HG02981 (cell line): ENCODE measurements around the gene YPEL4.

Experiments used
- ATAC-seq: cut with Tn5 transposase; IDR thresholded peaks from one replicate; pipeline ENCODE4 v1.9.1; 2021; ENCODE audit warnings: mild to moderate bottlenecking, moderate library complexity; ENCODE audit not compliant: unreplicated experiment

The YPEL4 gene

DNA sequence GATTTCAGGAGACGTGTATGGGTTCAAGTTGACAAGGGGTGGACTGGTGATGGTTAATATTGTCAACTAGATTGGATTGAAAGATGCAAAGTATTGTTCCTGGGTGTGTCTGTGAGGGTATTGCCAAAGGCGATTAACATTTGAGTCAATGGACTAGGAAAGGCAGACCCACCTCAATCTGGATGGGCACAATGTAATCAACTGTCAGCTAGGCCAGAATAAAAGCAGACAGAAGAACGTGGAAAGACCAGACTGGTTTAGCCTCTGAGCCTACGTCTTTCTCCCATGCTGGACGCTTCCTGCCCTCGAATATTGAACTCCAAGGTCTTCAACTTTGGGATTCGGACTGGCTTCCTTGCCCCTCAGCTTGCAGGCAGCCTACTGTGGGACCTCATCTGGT is 1.7 kb upstream of the YPEL4 start:
- ATAC-seq, result no peak

DNA sequence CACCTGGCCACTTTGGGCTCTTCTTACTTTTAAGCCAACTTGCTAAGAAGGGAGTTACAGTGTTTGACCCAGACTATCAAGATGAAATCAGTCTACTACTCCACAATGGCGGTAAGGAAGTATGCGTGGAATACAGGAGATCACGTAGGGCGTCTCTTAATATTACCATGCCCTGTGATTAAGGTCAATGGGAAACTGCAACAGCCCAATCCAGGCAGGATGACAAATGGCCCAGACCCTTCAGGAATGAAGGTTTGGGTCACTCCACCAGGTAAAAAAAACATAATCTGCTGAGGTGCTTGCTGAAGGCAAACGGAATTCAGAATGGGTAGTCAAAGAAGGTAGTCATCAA is 1.0 kb upstream of the YPEL4 start:
- ATAC-seq, result no peak

DNA sequence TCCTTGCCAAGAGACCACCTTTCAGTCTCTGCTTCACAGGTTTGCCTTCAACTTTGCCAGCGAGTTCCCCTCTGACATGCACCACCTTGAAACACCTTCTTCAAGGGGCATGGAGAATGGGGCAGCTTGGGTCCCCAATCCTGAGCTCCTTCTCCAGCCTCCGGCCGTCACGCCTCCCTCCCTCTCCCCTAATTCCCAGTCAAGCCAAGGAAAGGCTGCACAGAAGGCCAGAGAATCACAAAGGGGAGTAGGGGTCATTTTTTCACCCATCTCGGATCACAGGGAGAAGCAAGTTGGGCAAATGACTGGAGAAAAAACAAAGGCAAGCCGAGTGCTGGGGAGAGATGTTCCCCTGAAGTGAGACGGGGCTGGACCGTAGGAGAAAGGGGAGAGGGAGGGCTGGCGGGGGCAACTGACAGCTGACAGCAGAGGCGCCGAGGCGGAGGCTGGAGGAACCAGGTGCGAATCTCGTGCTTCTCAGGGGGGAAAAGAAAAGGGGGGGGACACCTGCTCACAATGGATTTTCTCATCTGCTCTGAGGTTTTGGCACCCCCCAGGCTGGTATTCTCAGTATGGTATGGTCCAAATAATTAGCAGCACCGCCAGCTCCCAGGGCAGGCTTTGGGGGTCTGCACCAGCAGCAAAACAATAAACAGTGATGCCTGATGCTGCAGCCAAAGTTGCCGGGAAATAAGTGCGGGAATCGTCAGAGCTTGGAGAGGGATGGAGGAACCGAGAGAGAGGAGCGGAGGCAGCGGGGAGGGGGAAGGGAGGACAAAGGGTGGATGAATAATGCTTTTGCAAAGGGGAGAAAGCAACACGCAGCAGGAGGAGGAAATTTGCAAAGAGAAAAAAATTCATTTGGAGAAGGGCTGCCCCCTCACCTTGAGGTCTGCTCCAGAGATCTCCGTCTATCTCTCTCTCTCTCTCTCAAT is 644 bp downstream of the YPEL4 start:
- no peak for ATAC-seq

DNA sequence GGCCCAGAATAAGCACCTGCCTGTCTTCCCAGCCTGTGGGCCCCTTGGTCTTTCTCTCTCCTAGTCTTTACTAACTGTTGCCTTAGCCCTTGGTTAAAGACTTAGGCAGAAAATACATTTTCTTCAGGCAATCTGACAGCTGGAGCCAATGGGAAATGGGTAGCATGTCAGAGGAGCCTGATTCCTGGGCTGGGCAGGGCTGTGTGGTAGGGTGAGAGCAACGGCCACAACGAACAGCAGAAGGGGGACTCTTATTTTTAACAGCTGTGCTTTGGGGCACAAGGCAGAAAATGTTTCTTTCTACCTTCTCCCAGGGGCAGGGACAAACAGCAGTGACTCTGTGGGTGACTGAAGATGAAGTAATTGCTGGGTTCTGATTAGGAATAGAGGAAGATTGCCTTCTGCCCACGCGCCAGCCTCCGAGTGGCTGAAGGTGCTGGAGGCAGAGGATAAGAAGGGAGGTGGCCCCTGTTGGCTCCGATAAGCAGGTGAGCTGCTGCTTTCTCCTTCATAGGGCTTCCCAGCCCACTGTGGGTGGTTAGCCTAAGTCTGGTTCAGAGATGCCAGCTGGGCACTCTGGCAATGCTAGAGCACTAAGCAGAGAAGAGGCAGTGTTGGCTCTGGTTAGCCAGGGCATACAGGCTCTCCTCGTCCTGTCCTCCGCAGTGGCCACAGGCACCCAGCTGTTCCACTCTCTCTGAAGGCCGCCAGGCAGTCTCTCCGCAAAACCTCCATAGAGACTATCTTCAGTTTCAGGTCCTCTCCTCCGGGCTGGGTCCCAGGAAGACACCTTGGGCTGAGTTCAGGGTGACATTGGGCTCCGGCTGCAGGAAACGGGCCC is 1.5 kb downstream of the YPEL4 start:
- ATAC-seq, result no peak

DNA sequence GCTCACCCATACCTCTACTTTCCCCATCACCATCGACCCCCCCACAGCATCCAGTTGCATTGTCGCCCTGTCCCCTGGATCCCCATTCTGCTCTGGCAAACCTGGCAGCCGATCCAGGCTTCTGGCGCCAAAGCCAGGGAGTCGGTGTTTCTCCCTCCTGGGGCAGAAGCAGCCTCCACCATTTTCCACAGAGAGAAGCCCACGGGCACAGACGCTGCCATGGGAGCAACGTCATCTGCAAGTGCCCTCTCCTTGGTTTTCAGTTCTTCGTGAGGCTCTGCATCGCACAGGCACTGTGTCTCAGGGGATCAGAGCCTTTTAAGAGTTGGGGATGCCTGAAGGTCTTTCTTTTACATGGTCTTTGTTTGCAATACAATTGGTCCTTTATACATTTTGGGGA is 2.3 kb downstream of the YPEL4 start:
- ATAC-seq, result no peak

DNA sequence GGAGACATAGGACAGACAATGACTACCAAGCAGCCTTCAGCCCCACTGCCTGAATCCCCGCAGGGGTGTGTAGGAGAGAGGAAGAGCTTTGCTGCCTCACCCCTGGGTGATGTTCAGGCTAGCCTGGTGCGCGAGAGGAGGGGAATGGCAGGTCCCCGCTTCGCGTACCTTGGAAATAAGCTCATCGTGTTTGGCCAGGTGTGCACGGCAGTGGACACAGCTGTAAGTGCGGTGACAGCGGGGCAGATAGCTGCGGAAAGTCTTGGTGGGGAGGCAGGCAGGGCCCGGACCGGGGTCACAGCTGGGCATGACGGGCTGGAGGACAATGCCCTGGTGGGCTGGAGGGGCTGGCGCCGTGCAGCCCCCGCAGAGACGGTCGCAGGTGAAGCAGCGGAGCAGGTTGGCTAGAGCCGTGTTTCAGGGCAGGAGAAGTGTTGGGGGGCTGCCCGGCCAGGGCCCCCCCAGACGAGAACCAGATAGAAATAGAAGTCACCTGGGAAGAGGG is 2.9 kb downstream of the YPEL4 start:
- ATAC-seq, result no peak

DNA sequence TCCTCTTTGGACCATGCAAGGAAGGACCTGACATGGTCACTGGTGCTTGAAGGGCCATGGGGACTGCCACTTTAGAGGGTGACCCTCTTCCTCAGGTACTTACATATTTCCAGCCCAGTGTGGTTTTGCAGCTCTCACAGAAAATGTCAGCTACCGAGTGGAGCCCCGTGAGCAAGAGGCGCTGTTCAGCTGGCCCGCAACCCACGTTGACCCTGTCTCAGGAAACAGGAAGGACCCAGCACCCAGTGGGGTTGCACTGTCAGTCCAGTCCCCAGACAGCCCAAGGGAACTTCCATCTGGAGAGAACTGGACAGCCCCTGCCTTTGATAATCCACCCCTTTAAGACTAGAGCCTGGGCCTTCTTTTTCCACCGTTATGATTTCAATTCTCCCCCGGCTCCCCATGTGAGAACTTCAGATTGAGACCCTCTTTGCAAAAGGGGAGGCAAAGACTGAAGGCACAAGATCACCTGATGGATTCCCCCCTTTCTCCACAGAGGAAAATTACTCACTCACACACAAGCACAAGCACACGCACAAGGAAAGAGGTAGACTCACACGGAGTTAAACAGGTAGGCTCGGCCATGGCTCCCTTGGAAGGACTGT is 3.4 kb downstream of the YPEL4 start:
- no peak for ATAC-seq

DNA sequence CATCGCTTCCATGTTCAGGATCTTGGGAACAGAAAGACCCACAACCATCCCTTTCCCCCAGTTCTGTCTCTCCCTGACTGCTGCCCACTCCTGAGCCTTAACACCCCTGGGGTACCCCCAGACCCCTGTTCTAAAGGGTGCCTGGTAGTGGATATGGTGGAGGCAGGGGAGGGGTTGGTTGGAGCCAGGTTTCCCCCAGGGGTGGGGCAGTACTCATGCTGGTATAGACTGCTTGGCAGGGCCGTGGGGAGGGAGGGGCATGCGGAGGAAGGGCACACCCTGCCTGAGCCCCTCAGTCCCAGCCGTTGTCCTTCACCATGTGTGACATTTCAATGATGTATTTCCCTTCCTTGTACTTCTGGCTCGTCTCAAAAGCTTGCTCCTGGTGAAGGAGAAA is 4.0 kb downstream of the YPEL4 start:
- no peak for ATAC-seq

DNA sequence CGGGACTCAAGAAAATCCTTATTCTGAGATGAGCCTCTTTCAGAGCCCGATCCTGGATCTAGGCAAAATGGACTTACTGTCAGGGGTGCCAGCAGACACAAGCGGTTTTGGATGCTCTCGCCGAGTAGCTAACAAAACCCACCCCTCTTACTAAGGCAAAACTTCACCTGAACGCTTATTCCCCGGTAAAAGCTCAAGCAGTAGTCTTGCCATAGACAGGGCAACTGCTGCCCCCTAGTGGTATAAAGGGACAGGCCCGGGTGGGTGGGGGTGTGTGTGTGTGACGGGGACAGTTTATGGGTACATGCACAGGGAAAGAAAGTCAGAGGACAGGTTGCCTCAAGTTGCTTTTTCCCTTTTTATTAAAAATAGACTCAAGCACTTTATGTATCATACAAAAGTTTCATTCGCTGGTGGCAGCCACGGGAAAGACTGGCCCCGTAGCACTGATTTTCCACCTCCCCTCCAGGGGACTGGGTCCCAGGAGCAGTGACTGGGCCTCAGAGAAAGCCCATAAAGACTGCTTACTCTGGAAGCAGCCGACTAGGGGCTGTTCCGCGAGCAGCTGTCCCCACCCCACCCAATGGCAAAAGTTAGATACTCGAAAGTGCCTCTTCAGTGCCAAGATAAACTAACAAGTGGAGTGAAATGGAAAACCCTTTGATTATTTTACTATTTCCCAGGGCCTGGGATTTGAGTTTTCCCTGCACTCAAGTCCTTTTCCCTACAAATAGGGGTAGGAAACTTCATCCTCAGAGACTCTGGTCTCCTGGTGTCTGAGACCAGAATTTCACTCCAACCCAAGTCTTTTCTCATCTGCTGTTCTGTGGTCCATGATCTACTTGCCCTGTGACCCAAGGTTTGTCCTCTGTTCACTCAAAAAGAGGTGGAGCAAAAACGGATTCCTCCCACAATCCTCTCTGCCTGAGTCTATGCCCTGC is 4.7 kb downstream of the YPEL4 start:
- ATAC-seq, result peak; percentile 56

DNA sequence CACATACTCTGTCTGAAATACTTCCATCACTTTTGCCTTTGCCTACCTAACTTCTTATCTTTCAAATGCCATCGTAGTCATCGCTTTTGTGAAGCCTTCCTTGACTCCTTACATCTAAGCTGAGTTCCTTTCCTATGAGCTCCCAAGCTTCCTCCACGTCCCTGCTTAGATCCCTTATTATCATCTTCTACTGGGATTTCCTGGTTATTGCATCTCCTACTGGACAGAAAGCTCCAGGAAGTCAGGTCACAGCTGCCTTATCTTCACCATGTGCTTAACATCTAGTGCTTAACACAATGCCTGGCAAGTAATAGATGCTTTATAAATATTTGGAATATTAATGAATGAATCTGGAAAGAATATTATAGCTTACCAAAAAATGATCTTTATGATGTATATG is 5.9 kb downstream of the YPEL4 start:
- no peak for ATAC-seq

DNA sequence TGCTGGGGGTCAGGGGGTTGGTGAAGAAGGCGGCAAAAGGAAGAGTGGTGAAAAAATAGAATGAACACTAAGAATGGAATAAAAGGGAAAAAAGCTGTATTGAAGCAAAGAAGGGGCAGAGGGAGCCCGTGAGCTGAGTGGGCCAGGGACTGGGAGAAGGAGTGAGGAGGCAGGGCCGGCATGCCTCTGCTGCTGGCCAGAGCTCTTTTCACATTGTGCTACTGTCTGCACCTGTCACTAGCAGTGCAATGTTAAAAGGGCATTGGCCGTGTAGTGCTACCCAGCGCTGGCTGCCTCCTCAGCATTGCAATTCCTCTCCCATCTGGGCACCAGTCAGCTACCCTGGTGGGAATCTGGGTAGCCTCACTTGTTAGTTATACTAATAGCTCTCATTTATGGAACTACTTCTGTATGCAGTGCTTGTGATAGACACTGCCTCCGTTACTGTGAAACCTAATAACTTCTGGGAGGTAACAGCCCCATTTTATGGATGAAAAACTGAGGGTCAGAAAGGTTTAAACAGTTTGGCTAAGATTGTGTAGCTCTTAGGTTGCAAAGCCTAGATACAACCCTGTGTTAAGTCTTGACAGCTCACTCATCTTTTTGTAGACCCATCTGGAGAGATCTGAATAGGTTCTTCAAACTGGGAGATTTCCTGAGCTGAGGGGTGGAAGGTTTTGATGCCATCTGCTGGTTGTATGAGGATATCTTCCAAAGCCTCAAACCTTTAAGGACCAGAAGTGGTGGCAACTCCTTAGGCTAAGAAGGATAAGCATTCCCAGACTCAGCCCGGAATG is 8.5 kb downstream of the YPEL4 start:
- peak; percentile 38 for ATAC-seq

DNA sequence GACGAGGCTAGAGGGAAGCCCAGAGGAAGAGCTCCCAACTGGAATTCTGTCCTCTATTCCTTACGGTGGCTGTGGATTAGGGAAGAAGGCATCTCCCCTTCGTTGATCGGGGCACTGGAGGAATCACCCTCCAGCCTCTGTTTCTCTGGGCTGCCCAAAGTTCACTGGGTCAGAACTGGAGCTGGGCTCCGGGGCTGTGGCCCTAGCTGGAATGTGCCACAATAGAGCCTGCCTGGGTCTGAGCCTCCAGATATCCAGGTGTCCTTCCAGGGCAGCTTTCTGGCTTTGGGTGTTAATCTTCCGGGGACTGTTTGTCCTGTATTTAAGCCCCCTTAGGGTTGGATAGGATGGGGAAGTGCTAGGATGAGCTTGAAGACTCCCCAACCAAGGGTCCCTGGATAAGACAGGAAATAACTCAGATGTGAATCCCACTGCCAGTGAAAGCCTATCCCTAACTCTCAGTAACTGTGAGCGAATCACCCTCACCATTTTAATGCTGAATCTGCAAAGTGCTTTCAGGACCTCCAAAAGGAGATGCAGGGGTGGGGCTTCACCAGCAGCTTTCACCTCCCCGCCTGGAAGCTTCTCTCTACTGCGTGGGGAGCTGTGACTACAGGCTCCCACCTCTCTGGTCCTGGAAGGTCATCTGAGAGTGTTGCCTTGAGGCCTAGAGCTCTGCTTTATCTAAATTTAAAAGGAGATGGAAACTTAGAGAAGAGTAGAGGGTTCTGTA is 9.5 kb downstream of the YPEL4 start:
- no peak for ATAC-seq

DNA sequence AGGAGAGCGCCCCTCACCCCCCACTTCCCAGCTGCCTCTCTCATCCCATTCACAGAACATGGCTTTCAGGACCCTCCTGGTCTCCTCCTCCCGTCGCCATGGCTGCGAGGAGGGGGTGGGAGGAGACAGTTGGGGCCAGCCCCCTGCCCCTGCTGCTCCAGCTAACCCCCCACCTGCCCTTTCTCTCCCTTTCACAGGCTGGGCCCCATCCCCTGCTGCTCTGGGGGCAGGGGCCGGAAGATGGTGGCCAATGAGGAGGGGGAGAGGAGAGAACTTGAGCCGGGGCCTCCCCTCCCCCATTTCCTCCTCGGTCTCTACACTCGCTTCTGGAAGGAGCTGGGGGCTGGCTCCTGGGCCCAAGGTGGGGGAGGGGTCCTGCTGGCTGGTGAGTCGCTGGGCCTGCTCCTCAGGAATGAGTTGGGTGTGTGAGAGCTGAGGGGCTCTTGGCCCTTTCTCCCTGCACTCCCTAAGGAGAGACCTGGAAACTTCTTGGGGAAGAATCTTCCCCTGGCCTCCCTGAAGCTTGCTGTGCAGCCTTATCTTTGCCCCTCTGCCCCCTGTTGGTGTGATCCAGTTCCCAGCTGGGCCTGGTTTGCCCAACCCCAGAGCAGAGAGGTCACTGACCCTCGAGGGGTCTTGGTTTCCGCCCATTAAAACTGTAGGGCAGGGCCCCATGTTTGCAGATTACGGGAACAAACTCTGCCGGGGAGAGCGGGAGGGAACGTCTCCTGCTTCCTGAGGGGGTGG is 10.2 kb downstream of the YPEL4 start:
- ATAC-seq, result no peak

DNA sequence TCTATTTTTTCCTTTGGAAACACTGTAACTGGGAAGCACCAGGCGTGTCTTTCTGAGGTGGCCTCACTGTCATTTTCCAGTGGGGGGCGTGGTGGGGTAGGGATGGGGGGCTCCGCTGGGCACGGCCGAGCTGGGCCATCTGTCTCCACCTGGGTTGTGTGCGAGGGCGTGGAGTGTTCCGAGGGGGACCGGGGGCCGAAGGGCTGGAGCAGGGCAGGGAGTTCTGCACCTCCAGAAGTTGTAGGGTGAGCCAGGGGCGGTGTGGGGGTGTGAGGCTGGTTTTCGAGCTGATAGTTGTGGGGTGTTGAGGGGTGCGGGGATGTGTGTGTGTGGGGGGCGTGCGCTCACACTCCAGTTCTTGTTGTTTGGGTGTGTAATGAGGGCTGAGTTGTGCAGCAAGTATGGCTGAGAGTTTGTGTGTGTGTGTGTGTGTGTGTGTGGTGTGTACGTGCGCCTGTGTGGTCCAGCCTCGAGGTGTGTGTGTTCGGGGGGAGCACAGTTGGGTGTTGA is 10.8 kb downstream of the YPEL4 start:
- no peak for ATAC-seq

DNA sequence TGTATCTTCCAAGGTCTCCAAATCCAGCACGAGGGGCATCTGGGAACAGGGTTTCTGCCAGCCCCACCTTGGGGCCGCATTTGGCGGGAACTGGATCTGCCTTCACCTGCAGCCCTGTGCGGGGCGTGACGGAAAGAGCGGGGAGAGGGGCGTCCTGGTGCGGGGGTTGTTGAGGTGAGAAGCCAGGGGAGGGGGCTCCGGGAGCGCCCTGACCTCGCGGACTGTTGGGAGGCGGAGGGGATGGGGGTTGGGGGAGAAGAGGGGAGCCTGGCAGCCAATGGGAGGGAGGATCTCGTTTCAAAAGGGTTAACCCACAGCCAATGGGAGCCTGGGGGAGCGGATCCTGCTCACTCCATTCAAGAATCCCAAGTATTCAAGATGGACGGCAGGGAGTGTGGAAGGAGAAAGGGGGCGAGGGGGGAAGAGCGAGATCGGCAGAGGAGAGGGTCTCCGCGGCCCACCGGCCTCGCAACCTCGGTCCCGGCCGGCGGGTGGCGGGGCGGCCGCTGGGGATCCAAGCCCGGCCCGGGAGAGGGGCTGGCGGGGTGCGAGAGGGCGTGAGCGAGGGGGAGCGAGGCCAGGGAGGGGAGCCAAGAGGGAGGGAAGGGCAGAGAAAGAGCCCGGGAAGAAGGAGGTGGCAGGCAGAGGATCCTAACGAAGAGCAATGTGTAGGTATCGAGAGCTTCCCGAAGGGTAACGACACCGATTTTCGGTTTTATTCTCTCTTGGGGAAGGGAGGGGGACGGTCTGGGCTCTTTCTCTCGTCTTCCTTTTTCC is 11.5 kb downstream of the YPEL4 start:
- peak; percentile 58 for ATAC-seq

DNA sequence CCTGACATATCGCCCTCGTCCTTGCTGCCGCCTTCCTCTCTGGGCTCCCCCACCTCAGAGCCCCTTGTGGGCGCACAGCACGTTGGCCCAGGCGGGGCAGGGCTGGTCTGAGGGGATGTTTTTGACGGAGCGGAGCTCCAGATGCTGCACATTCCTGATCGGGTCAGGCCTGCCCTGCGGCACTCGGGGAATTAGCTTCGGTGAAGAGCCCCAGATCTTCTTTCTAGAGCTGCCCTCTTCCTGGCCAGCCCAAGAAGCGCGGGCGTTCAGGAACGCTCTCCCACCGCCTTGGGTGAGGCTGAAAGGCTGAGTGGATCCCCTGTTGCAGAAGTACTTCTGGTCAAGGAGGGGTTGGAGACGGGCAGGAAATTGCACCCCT is 12.1 kb downstream of the YPEL4 start:
- no peak for ATAC-seq

DNA sequence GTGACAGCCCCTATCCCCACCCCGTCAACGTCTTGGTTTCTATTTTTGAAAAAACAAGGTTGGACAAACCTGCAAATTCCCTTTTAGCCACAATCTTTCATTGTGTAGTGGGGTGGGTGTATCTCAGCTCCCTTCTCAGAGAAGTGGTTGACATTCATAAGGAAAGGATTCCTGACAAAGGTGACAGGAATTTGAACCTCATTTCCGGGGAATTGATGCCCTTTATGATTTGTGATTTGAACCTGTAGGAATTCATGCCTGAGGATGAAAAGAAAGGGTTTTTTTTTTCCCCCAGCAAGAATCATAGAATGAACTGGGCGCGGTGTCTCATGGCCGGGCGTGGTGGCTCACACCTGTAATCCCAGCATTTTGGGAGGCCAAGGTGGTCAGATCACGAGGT is 14.5 kb downstream of the YPEL4 start:
- no peak for ATAC-seq
